ENCODE data around the gene PLCH2. TPM values are rescaled to one million over a fixed set of nuclear protein-coding genes. Genes with fewer than 3 reads are reported as not detected.

The PLCH2 gene, protein sequence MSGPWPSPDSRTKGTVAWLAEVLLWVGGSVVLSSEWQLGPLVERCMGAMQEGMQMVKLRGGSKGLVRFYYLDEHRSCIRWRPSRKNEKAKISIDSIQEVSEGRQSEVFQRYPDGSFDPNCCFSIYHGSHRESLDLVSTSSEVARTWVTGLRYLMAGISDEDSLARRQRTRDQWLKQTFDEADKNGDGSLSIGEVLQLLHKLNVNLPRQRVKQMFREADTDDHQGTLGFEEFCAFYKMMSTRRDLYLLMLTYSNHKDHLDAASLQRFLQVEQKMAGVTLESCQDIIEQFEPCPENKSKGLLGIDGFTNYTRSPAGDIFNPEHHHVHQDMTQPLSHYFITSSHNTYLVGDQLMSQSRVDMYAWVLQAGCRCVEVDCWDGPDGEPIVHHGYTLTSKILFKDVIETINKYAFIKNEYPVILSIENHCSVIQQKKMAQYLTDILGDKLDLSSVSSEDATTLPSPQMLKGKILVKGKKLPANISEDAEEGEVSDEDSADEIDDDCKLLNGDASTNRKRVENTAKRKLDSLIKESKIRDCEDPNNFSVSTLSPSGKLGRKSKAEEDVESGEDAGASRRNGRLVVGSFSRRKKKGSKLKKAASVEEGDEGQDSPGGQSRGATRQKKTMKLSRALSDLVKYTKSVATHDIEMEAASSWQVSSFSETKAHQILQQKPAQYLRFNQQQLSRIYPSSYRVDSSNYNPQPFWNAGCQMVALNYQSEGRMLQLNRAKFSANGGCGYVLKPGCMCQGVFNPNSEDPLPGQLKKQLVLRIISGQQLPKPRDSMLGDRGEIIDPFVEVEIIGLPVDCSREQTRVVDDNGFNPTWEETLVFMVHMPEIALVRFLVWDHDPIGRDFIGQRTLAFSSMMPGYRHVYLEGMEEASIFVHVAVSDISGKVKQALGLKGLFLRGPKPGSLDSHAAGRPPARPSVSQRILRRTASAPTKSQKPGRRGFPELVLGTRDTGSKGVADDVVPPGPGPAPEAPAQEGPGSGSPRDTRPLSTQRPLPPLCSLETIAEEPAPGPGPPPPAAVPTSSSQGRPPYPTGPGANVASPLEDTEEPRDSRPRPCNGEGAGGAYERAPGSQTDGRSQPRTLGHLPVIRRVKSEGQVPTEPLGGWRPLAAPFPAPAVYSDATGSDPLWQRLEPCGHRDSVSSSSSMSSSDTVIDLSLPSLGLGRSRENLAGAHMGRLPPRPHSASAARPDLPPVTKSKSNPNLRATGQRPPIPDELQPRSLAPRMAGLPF (N-terminal part only)
- total RNA-seq (2016; rRNA removed; fragmentation: Illumina TruSeq; extraction: Trizol): 0.14 and 0.15 TPM in 2 replicates
- total RNA-seq (2016; cell fraction: cytosol; rRNA removed; fragmentation: Illumina TruSeq; extraction: Trizol; ENCODE audit: low read depth): under 0.01 TPM in 1 of 2 replicates, not detected in the other
- 0.12 and 0.22 TPM in 2 replicates for total RNA-seq (2016; cell fraction: insoluble cytoplasmic fraction; rRNA removed; fragmentation: Illumina TruSeq; extraction: Trizol)
- total RNA-seq (2016; cell fraction: membrane; rRNA removed; fragmentation: Illumina TruSeq; extraction: Trizol): 0.06 and 0.10 TPM in 2 replicates
- total RNA-seq (2016; cell fraction: nucleus; rRNA removed; fragmentation: Illumina TruSeq; extraction: Trizol): 0.19 and 0.22 TPM in 2 replicates
- polyA plus RNA-seq (2011; rRNA removed): 0.67 and 1.3 TPM in 2 replicates
- polyA plus RNA-seq (2011; cell fraction: cytosol; rRNA removed): 0.32 and 0.78 TPM in 2 replicates
- 6.0 and 6.1 TPM in 2 replicates for polyA plus RNA-seq (2011; cell fraction: nucleus; rRNA removed)
- 0.11 and 0.15 TPM in 2 replicates for polyA plus RNA-seq (2012)
- 0.05 TPM in 1 of 2 replicates, not detected in the other for polyA plus RNA-seq (2016; cell fraction: cytosol; fragmentation: Illumina TruSeq; extraction: Trizol; ENCODE audit: low read depth)
- 0.10 and 0.20 TPM in 2 replicates for polyA plus RNA-seq (2016; cell fraction: insoluble cytoplasmic fraction; fragmentation: Illumina TruSeq; extraction: Trizol; ENCODE audit: low read depth)
- polyA plus RNA-seq (2016; cell fraction: membrane; fragmentation: Illumina TruSeq; extraction: Trizol; ENCODE audit: low read depth): 0.07 TPM in 1 of 2 replicates, not detected in the other
- 0.37 and 0.83 TPM in 2 replicates for polyA plus RNA-seq (2016; cell fraction: nucleus; fragmentation: Illumina TruSeq; extraction: Trizol; ENCODE audit: insufficient read depth, low read depth)
- 1.2 TPM in 1 of 2 replicates, not detected in the other for polyA minus RNA-seq (2011; rRNA and poly(A)+ RNA removed; ENCODE audit: low replicate concordance)
- 0.20 TPM in 1 of 2 replicates, not detected in the other for polyA minus RNA-seq (2011; cell fraction: cytosol; rRNA and poly(A)+ RNA removed)
- 0.90 and 1.2 TPM in 2 replicates for polyA minus RNA-seq (2011; cell fraction: nucleus; rRNA and poly(A)+ RNA removed)
- percentile 12 among the genes with signal in this experiment for Bru-seq, nascent RNA
- BruChase-seq, experiment 1, labeled RNA remaining after a 6-hour chase: percentile 17 among the genes with signal in this experiment
- BruChase-seq, experiment 2, labeled RNA remaining after a 2-hour chase: percentile 11 among the genes with signal in this experiment
- long read RNA-seq, experiment 1: 0 reads
- long read RNA-seq, experiment 2, partial matches to known transcripts: 0 of 1 reads
- long read RNA-seq, experiment 2, other reads (novel, unspliced or antisense): 1 of 1 reads

DNA sequence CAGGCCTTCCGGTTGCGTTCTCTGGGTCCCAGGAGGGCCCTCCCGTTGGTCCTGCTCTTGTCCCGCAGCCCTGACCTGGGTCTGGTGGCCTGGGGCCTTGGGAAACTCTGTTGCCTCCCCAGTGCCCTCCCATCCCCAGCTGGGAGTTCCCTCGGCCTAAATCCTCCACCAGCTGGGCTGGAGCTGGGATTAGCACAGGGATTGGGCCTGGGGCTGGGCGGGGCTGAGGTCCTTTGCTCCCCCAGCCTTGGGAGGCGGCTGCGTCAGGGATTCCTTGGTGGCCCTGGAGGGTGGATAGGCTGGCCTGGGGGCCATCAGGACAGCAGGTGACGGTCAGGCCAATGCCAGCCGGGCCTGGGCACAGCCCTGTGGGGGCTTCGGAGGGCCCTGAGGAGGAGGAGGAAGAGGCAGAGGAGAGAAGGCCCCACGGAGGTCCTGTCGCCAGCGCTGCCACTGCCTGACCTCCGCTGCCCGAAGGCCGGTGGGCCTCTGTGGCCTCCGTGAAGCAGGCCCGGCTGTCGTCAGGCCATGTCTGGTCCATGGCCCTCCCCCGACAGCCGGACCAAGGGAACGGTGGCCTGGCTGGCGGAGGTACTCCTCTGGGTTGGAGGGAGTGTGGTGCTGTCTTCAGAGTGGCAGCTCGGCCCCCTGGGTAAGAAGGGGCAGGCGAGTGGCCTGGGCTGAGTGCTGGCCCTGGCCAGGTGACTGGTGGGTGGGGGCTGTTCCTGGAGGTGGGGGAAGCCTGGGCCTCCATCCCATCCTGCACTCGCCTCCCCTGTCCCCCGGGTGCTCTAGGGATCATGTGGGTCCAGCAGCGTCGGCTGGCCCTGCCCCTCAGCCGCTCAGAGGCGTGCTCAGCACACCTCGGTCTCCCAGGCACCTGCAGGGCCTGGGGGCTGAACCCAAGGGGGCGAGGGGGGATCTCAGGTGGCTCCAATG, at the start of gene PLCH2:
TSS of gene PLCH2 (plus strand) at position 229 of the 939 bp plus-strand sequence. CDS start at position 529, 300 bp downstream.
- POLR2A ChIA-PET: interaction anchor here (1.6 kb wide), 1 partner anchor 50 kb away, joined by 4 read pairs; the partner anchor contains the start of gene PANK4
- Histone ChIP-seq H3K4me3 (replicated peaks in 1 of 3; ENCODE audit: insufficient read depth in 1 of 3, low read depth in 2 of 3, low read length in 3 of 3) (no peak within 1 kb of the TSS), H3K9ac (ENCODE audit: insufficient read depth, low read depth, low read length) (no peak within 1 kb of the TSS), H3K36me3 (replicated peaks in 1 of 2; ENCODE audit: control insufficient read depth in 1 of 2, insufficient read depth in 2 of 2, low read length in 2 of 2) (no peaks in the 10 kb centered on the region), H3K79me2 (ENCODE audit: insufficient read depth, low read length) (no peaks in the 10 kb centered on the region), H3K27me3 (ENCODE audit: control insufficient read depth in 1 of 2, insufficient read depth in 2 of 2, low read length in 2 of 2) (peaks cover 18 to 76% of the 10 kb centered on the region in 2 experiments), H3K27ac (ENCODE audit: extremely low read length, insufficient read depth, low read length) (no peak within 1 kb of the TSS), H3K9me3 (ENCODE audit: low read length) (no peaks in the 10 kb centered on the region), H2AFZ (ENCODE audit: low read length) (no peak within 1 kb of the TSS), H3K4me2 (ENCODE audit: low read depth, low read length) (no peak within 1 kb of the TSS), H4K20me1 (ENCODE audit: insufficient read depth, low read length) (peaks cover 4% of the 10 kb centered on the region; the same call in 1 of the 2 replicates), H3K4me1 (ENCODE audit: insufficient read depth, low read length) (peaks cover 11% of the 10 kb centered on the region; the same call in 1 of the 2 replicates)
- DNase-seq (ENCODE audit: low spot score) (no peak), FAIRE-seq (no peak), ATAC-seq (no peak)
- TF ChIP-seq ZNF101 (CRISPR knock-in tag; IDR thresholded peaks at IDR 0.05; ENCODE audit: borderline replicate concordance, low read depth) (no peak), U2AF1 (optimal IDR thresholded peaks at IDR 0.05; ENCODE audit: low read depth, low read length) (no peak), ZNF841 (CRISPR knock-in tag; IDR thresholded peaks at IDR 0.05; ENCODE audit: borderline replicate concordance) (no peak), ZNF644 (CRISPR knock-in tag; IDR thresholded peaks at IDR 0.05; ENCODE audit: low read depth) (no peak), ZNF468 (CRISPR knock-in tag; IDR thresholded peaks at IDR 0.05) (no peak), ZNF207 (IDR thresholded peaks at IDR 0.05; ENCODE audit: borderline replicate concordance) (no peak), ZNF367 (CRISPR knock-in tag; IDR thresholded peaks at IDR 0.05; ENCODE audit: borderline replicate concordance) (no peak), MAFK (conservative IDR thresholded peaks at IDR 0.05 in 1 of 2, IDR thresholded peaks at IDR 0.05 in 1 of 2; ENCODE audit: low read length in 2 of 2) (no peak), ZNF777 (CRISPR knock-in tag; IDR thresholded peaks at IDR 0.05) (no peak), MEIS2 (CRISPR knock-in tag; IDR thresholded peaks at IDR 0.05) (no peak), ERF (CRISPR knock-in tag; IDR thresholded peaks at IDR 0.05) (no peak), ZNF776 (CRISPR knock-in tag; IDR thresholded peaks at IDR 0.05) (no peak)
- TF ChIP-seq, protein P1, sequence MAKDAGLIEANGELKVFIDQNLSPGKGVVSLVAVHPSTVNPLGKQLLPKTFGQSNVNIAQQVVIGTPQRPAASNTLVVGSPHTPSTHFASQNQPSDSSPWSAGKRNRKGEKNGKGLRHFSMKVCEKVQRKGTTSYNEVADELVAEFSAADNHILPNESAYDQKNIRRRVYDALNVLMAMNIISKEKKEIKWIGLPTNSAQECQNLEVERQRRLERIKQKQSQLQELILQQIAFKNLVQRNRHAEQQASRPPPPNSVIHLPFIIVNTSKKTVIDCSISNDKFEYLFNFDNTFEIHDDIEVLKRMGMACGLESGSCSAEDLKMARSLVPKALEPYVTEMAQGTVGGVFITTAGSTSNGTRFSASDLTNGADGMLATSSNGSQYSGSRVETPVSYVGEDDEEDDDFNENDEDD (CRISPR knock-in tag; IDR thresholded peaks at IDR 0.05; ENCODE audit: borderline replicate concordance): no peak
- CTCF ChIA-PET (ENCODE audit: low intra/inter-chr PET ratio, low total read pairs): no interaction called here
- WGBS (ENCODE audit: low lambda C conversion rate): 0% methylated on average over 4 of the region's 34 CpGs
- in situ Hi-C loops (cut with HindIII; ENCODE audit: extremely low pct_ligation_motif_present, low pct_unique_long_range_greater_than_20kb) (no loop called here), intact Hi-C loops (cut with micrococcal nuclease; ENCODE audit: unreplicated experiment) (no loop called here)
- BruUV-seq (replicated peaks): no TSS peak

All from HepG2 (cell line).